SK-N-SH (cell line): ENCODE measurements around the gene SLC17A9.

ENCODE experiments used
- CTCF ChIP-seq: fragments of 200-600 bp; sonication (generic); IDR thresholded peaks from 2 replicates; pipeline ENCODE4 v1.6.1; 2017; ENCODE audit warnings: antibody characterized with exemption, mild to moderate bottlenecking, moderate library complexity
- EP300 ChIP-seq, 2 experiments: IDR thresholded peaks; 2 replicates each; pipeline versions ENCODE4 v1.4.0 to v1.6.1; 2012; ENCODE audit warnings: borderline replicate concordance in 1 of 2, low read depth in 1 of 2, low read length in 1 of 2
- NFIC ChIP-seq: IDR thresholded peaks from 2 replicates; pipeline ENCODE4 v1.4.0; 2012; ENCODE audit warnings: borderline replicate concordance

DNA sequence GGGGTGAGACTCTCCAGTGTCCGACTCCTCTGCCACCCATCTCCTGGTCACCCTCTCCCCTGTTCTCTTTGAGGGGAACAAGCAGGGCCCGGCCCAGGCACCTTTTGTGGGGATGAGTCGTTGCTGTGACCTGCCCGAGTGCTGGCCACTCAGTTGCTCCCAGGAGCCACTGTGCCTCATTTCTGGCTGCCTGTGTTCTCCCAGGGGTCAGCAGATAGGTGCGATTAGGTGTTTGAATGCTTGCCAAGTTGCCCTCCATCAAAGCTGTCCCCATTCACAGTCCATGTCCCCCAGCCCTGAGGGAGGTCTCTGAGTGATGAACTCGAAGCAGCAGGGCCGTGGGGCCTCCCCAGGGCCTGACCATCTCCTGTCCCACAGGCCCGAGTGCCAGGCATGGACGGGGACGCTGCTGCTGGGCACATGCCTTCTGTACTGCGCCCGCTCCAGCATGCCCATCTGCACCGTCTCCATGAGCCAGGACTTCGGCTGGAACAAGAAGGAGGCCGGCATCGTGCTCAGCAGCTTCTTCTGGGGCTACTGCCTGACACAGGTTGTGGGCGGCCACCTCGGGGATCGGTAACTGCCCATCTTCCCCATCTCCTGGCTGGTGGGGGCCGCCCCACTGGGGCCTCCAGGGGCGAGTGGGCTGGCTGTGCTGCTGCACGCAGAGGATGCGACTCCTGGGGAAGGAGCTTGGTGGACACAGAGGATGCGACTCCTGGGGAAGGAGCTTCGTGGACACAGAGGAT, 4.1 kb downstream of the SLC17A9 start:
- TF ChIP-seq CTCF (no peak), EP300 (IDR thresholded peaks at IDR 0.05; ENCODE audit: borderline replicate concordance in 1 of 2, low read depth in 1 of 2, low read length in 1 of 2) (no peak), NFIC (no peak)
